ENCODE measurements around the gene SNX19. TPM values are rescaled to one million over a fixed set of nuclear protein-coding genes. Genes with fewer than 3 reads are reported as not detected.

Gene SNX19
- total RNA-seq, 1 experiment from 2014 or later: 79.3 TPM

DNA sequence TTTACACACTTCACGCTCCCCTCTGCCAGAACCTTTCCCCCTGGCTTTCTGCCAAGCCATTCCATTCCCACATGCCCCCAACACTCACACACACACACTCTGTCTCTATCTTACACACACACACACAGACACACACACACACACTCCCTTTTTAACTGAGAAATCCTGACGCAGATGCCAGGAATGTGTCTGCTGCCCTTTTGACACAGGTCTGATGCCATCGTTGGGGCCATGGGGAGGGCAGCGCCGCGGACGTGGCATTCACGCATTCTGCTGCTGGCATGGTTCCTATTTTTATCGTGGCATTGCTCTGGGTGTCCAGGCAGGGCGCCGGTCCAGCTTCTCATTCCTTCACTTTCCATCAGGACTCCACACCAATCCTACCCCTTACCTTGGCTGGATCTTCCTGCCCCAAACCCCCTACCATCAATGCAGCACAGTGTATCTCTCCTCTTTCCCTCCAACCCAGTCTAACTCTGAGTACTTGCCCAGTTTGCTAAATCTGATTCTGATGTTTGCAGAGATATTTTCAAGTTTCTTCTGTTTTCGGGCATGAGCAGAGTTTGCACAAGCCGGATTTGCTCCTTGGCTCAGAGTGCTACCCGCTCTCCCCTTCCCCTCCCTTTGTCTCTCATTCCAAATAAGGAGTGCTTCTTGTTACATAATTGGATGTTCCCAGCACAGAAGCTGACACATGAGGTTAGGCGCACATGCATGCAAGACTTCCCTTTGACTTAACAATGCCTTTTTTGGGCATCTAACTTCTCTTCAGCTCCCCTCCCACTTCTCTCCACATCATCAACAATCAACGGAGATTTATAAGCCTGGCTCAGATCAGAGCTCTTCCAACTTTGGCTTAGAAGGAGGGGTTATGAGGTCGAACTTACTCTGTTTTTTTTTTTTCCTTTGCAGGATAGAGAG is 18.8 kb downstream of the SNX19 start:
- H3K36me3 ChIP-seq (ENCODE audit: control insufficient read depth, insufficient read depth, low read length): peaks cover 34% of the 10 kb centered on the region
- intact Hi-C loops (cut with micrococcal nuclease; ENCODE audit: unreplicated experiment): no loop called here

DNA sequence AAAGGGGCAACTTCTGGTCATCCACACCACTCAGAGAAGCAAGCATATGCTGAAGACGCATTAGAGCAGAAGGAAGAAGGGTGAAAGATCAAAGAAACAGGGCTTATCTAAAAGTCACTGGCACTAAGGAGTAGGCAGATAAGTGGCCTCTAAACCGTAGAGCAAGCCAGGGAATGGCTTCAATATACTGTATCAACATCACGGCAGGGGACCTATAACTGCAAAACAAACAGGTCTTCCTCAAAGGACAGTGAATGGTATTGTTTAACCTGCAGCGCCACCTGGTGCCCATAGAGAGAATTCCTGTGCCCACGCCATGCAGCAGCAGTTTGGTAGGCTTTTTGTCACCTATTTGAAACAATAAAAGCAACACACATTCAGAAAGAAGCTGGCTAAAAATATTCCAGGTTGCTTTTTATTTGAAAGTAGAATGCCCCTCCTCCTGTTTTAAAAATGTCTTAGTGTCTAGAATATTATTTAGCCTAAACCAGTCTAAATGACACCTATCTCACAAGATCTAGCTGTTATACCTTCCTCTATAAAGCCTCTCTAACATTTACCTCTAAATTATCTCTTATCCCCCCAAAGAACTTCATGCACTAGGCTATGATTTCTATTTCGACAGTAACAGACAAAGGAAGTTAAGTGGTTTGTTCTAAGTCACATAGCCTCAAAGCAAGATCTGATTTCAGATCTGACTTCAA is 21.8 kb downstream of the SNX19 start:
- peak; percentile 86 for ATAC-seq
- Histone ChIP-seq H3K4me1 (ENCODE audit: control insufficient read depth, insufficient read depth, low read length) (no peaks in the 10 kb centered on the region), H3K27ac (ENCODE audit: low read length) (no peak overlapping the region), H3K36me3 (ENCODE audit: control insufficient read depth, insufficient read depth, low read length) (peaks cover 15% of the 10 kb centered on the region), H3K9me3 (ENCODE audit: control insufficient read depth, insufficient read depth, low read depth, low read length) (no peaks in the 10 kb centered on the region), H3K4me3 (ENCODE audit: low read depth in 2 of 2, low read length in 2 of 2) (no peak overlapping the region), H3K27me3 (ENCODE audit: control insufficient read depth, insufficient read depth, low read length) (no peaks in the 10 kb centered on the region)
- TF ChIP-seq POLR2AphosphoS5 (IDR thresholded peaks at IDR 0.05; ENCODE audit: low read depth, low read length) (no peak), TCF7L2 (IDR thresholded peaks at IDR 0.05; ENCODE audit: low read depth, low read length) (peak; percentile 57; the same call in 1 of the 2 replicates), SIN3A (IDR thresholded peaks at IDR 0.05; ENCODE audit: borderline replicate concordance, insufficient read depth, low read depth, low read length) (no peak)
- TF ChIP-seq, protein P1, sequence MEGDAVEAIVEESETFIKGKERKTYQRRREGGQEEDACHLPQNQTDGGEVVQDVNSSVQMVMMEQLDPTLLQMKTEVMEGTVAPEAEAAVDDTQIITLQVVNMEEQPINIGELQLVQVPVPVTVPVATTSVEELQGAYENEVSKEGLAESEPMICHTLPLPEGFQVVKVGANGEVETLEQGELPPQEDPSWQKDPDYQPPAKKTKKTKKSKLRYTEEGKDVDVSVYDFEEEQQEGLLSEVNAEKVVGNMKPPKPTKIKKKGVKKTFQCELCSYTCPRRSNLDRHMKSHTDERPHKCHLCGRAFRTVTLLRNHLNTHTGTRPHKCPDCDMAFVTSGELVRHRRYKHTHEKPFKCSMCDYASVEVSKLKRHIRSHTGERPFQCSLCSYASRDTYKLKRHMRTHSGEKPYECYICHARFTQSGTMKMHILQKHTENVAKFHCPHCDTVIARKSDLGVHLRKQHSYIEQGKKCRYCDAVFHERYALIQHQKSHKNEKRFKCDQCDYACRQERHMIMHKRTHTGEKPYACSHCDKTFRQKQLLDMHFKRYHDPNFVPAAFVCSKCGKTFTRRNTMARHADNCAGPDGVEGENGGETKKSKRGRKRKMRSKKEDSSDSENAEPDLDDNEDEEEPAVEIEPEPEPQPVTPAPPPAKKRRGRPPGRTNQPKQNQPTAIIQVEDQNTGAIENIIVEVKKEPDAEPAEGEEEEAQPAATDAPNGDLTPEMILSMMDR (IDR thresholded peaks at IDR 0.05): peak; percentile 98
- in situ Hi-C loops (cut with HindIII; ENCODE audit: low pct_unique_long_range_greater_than_20kb, low sequenced_read_pairs) (no loop called here), intact Hi-C loops (cut with micrococcal nuclease; ENCODE audit: unreplicated experiment) (no loop called here)
- peak; percentile 56 for DNase-seq (ENCODE audit: low read depth, low spot score)
- POLR2A ChIA-PET: no interaction called here
- no TSS peak for BruUV-seq (replicated peaks)
- CTCF ChIA-PET: interaction anchor here (0.6 to 1.9 kb wide), 10 partner anchors 10 to 537 kb away, joined by 3 to 14 read pairs (median 4); partner anchors contain the start of gene SNX19

More for the DNA sequence above, 18.8 kb downstream of the SNX19 start:
- no peak for TF ChIP-seq SIN3A (IDR thresholded peaks at IDR 0.05; ENCODE audit: borderline replicate concordance, insufficient read depth, low read depth, low read length)
- DNase-seq (ENCODE audit: low read depth, low spot score): no peak
- BruUV-seq (replicated peaks): no TSS peak
- Histone ChIP-seq H3K9me3 (ENCODE audit: control insufficient read depth, insufficient read depth, low read depth, low read length) (no peaks in the 10 kb centered on the region), H3K4me3 (ENCODE audit: low read depth in 2 of 2, low read length in 2 of 2) (no peak overlapping the region), H3K27me3 (ENCODE audit: control insufficient read depth, insufficient read depth, low read length) (no peaks in the 10 kb centered on the region), H3K27ac (ENCODE audit: low read length) (no peak overlapping the region), H3K4me1 (ENCODE audit: control insufficient read depth, insufficient read depth, low read length) (no peaks in the 10 kb centered on the region)
- ATAC-seq: no peak
- ChIA-PET CTCF (no interaction called here), POLR2A (no interaction called here)
- in situ Hi-C loops (cut with HindIII; ENCODE audit: low pct_unique_long_range_greater_than_20kb, low sequenced_read_pairs): no loop called here

DNA sequence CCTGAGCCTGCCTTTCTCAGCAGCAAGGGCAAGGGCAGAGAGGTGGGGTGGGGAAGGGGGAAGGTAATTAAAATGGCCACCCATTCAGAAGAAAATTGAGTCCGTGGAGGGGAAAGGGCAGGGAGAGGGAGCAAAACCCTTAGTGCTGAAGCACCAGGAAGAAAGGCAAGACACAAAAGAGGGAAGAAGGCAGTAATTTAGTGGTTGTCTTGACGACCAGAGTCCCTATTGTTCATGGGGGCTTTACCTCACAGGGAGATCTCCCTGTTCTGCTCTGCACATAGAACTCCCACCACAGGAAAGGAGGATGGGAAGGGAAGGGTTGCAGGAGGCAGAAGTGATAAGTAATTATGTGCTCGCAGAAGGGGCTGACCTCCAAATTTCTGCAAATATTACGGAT is 23.4 kb downstream of the SNX19 start:
- Histone ChIP-seq H3K27me3 (ENCODE audit: control insufficient read depth, insufficient read depth, low read length) (no peaks in the 10 kb centered on the region), H3K36me3 (ENCODE audit: control insufficient read depth, insufficient read depth, low read length) (peaks cover 14% of the 10 kb centered on the region), H3K4me3 (ENCODE audit: low read depth in 2 of 2, low read length in 2 of 2) (no peak overlapping the region), H3K27ac (ENCODE audit: low read length) (no peak overlapping the region), H3K9me3 (ENCODE audit: control insufficient read depth, insufficient read depth, low read depth, low read length) (no peaks in the 10 kb centered on the region), H3K4me1 (ENCODE audit: control insufficient read depth, insufficient read depth, low read length) (no peaks in the 10 kb centered on the region)
- CTCF ChIA-PET: no interaction called here
- no peak for TF ChIP-seq TCF7L2 (IDR thresholded peaks at IDR 0.05; ENCODE audit: low read depth, low read length)
- TF ChIP-seq, protein P2, sequence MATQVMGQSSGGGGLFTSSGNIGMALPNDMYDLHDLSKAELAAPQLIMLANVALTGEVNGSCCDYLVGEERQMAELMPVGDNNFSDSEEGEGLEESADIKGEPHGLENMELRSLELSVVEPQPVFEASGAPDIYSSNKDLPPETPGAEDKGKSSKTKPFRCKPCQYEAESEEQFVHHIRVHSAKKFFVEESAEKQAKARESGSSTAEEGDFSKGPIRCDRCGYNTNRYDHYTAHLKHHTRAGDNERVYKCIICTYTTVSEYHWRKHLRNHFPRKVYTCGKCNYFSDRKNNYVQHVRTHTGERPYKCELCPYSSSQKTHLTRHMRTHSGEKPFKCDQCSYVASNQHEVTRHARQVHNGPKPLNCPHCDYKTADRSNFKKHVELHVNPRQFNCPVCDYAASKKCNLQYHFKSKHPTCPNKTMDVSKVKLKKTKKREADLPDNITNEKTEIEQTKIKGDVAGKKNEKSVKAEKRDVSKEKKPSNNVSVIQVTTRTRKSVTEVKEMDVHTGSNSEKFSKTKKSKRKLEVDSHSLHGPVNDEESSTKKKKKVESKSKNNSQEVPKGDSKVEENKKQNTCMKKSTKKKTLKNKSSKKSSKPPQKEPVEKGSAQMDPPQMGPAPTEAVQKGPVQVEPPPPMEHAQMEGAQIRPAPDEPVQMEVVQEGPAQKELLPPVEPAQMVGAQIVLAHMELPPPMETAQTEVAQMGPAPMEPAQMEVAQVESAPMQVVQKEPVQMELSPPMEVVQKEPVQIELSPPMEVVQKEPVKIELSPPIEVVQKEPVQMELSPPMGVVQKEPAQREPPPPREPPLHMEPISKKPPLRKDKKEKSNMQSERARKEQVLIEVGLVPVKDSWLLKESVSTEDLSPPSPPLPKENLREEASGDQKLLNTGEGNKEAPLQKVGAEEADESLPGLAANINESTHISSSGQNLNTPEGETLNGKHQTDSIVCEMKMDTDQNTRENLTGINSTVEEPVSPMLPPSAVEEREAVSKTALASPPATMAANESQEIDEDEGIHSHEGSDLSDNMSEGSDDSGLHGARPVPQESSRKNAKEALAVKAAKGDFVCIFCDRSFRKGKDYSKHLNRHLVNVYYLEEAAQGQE (IDR thresholded peaks at IDR 0.05; ENCODE audit: insufficient read depth in 1 of 2, low read depth in 2 of 2, low read length in 1 of 2): no peak
- TF ChIP-seq, protein P1 (IDR thresholded peaks at IDR 0.05): no peak
- no peak for TF ChIP-seq POLR2AphosphoS5 (IDR thresholded peaks at IDR 0.05; ENCODE audit: low read depth, low read length)
- no peak for TF ChIP-seq SIN3A (IDR thresholded peaks at IDR 0.05; ENCODE audit: borderline replicate concordance, insufficient read depth, low read depth, low read length)
- BruUV-seq (replicated peaks): no TSS peak
- POLR2A ChIA-PET: no interaction called here
- in situ Hi-C loops (cut with HindIII; ENCODE audit: low pct_unique_long_range_greater_than_20kb, low sequenced_read_pairs): no loop called here
- intact Hi-C loops (cut with micrococcal nuclease; ENCODE audit: unreplicated experiment): no loop called here
- no peak for DNase-seq (ENCODE audit: low read depth, low spot score)
- ATAC-seq: no peak

Data from Panc1 (cell line).